Brain pericyte (primary cell): Measurements from ENCODE around the gene ZSCAN31.

Experiments
- DNase-seq: peaks from one replicate; pipeline ENCODE4 v3.0.0-alpha.2; 2012; ENCODE audit warnings: low read depth, low spot score

Gene ZSCAN31

GRCh38 chr6:28353981-28354676, 18.2 kb upstream of the ZSCAN31 start:
- DNase-seq: no peak

- no peak for DNase-seq
Measured at GRCh38 chr6:28353356-28353755, 17.4 kb upstream of the ZSCAN31 start.

- no peak for DNase-seq
Measured at GRCh38 chr6:28351493-28351925, 15.6 kb upstream of the ZSCAN31 start.

- no peak for DNase-seq
Measured at GRCh38 chr6:28351087-28351486, 15.1 kb upstream of the ZSCAN31 start.

GRCh38 chr6:28349892-28350737, 14.2 kb upstream of the ZSCAN31 start, which contains the start of gene ZKSCAN3:
Gene ZKSCAN3, plus strand, starts transcription at chr6:28349947. Its CDS starts 9,640 bp downstream, at chr6:28359587.
- no peak for DNase-seq

- no peak for DNase-seq
Measured at GRCh38 chr6:28349344-28349891, 13.5 kb upstream of the ZSCAN31 start.

DNA sequence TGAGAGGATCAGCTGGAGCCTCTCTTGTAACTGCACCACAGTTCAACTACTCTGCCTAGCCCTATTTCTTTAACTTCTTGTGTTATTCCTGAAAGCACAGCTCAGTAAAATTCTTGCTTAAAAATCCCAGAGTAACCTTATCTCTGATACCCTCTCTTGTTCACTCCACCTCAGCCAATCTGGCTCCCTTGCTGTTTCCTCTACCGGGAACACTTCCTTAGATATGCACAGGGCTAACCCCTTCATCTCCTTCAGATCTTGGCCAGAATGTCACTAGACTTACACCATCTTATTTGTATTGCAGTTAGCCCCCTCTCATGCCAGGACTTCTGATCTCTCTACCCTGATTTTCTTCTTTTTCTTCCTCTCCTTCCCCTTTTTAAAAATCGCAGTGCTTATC, 11.2 kb upstream of the ZSCAN31 start:
- no peak for DNase-seq

- DNase-seq: no peak
Measured at GRCh38 chr6:28345201-28345600, 9.3 kb upstream of the ZSCAN31 start.

DNA sequence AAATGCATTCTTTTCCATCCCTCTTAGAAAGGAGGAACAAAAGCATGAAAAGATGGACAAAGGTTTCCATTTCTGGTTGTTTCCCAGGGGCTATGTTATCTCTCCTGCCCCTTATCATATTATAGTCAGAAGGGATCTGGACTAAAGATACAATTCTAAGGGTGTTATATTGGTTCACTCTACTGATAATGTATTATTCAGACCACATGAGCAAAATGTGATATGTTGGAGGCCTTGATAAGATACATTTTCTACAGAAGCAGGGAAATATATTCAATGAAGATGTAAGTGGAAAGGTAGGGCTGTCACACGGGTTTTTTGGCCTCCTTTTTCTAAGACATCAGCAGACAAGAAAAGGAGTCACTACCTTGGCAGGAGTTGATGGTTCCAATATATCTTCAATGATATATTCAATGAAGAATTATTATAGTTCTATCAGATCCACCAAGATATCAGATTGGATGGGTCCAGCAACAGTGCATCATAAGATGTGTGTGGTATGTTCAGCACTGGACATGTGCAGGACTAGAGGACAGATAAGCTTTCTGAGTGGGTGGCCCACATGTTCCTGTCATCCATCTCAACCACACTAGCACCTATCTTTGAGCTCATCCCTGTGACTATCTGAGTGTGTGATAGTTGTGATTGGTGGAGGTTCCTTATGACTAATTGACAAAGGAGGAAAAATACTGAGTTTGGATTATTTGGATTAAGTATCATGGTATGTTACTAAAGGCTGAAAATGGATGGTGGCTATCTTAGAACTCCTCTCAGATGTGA, 8.1 kb upstream of the ZSCAN31 start:
- DNase-seq: no peak

DNA sequence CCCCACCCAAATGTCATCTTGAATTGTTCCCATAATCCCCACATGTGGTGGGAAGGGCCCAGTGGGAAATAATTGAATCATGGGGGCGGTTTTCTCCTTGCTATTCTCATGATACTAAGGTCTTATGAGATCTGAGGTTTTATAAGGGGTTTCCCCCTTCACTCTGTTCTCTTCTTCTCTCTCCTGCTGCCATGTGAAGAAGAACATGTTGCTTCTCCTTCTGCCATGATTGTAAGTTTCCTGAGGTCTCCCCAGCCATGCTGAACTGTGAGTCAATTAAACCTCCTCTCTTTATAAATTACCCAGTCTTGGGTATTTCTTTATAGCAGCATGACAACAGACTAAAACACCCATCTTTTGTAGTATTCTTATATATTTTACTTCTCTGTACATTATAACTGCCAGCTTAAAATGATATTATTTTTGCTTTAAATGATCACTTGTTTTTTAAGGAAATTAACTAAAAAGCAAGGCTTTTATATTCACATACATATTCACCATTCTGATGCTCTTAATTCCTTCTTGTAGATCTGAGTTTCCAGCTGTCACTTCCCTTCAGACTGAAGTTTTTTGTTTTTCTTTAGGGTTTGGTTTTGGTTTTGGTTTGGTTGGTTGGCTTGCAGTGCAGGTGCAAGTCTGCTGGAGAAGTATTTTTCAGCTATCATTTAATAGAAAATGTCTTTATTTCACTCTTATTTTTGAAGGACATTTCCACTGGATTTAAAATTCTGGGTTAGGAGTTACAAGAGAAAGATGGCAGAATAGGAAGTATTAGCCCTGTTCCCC, 4.6 kb upstream of the ZSCAN31 start:
- no peak for DNase-seq

- DNase-seq: no peak
Measured at GRCh38 chr6:28337121-28337520, 1.2 kb upstream of the ZSCAN31 start.

DNA sequence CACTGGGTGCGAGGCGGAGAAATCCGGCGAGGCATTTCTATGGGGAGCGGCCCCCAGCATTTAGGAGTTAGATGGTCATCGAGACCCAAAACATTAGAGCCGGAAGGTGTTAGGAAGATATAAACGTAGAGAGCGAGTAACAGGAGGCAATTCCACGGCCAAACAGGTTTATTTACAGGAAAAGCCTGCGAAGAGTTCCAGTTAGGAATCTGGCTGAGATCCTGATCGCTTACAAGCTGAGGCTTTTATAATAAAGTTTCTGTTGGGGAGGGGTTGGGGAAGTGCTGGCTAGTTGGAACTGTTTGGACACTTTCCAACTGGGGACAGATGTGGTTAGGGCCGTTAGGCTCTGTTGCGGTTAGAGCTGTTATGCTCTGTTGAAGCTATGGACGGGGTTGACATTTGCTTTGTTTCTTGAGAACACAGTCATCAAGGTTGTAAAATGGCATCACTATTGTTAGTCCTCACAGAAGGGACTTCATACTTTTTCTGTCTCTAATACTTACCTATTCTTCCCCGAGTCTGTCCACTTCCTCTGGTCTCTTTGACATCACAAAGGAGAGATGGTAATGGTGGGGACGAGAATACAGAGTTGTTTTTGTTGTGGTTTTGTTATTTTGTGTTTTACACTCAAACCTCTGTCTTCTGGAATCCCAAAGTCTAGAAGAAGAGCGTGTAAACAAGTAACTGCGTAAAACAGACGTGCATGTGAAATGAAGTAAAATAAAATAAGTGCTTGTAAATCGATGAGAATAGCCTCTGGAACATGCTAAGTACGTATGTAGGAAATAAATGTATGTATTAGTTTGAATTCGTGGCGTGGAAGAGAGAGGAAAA, 554 bp upstream of the ZSCAN31 start:
- DNase-seq: no peak

GRCh38 chr6:28335040-28335563, 846 bp downstream of the ZSCAN31 start:
- DNase-seq: no peak

- no peak for DNase-seq
Measured at GRCh38 chr6:28334286-28335039, 1.5 kb downstream of the ZSCAN31 start.

DNA sequence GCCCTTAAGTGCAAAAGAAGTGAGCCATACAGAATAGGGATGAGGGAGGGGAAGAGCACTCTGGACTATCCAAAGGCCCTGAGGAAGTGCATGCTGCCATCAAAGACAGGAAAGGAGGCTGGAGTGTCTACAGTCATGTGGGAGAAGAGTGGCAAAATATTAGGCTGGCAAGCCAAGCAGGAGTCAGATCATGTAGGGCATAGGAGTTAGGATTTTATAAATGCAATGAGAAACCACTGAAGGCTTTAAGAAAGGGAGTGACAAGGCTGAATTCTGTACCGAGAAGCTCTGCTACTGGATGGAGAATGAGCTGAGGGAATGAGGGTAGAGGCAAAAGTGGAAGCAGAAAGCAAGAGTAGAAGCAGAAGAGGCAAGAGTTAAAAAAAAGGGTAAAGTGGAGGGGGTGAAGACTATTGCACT, 2.3 kb downstream of the ZSCAN31 start:
- DNase-seq: no peak

DNA sequence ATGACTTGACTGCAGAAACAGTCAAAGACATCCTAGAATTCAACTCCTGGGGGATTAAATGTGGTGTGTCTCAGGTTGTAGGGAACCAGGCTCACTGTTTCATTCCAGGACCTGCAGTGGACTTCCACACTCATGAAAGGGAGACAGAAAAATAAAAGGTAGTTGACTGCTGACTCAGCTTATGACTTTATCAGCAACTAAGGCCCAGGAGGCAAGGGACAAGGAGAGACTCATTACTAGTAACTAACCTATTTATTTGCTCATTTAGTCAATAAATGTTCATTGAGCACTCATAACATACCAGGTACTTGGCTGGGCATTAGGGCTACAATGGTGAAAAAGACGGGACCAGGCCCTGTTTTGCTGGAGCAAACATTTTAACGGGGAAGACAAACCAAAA, 2.9 kb downstream of the ZSCAN31 start:
- DNase-seq: no peak

DNA sequence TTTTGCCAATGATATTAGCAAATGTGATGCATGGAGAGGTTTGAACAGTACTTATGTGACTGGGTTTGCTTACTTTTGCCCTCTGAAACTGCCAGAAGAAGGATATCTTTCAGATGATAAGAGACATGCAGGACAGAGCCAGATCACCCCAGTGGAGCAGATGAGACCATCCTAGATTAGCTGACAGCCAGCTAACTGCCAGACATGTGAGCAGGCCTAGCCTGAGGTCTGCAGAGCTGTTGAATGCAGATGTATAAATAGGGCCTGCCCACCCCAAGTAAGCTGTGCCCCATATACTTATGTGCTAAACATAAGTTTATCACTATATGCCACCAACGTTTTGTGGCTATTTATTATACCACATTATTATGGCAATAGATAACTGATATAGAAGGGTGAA, 5.9 kb downstream of the ZSCAN31 start:
- no peak for DNase-seq

- DNase-seq: no peak
Measured at GRCh38 chr6:28326371-28326948, 9.5 kb downstream of the ZSCAN31 start.
